Spleen (tissue), 7 donors: Measurements from ENCODE around the gene PRKCB.

Experiments used
- POLR2A ChIP-seq, 3 donors: fragments of 450-650 bp; IDR thresholded peaks; one replicate each; pipeline ENCODE4 v1.5.1; 2017; ENCODE audit warnings: antibody characterized with exemption in 3 of 3, mild to moderate bottlenecking in 1 of 3
- TF ChIP-seq, protein P1 (sequence below), 11 experiments: fragments of 200-600 bp in 7 of 11; fragments of 450-650 bp in 4 of 11; sonication (generic) in 4 of 11; IDR thresholded peaks in 8 of 11; conservative IDR thresholded peaks in 3 of 11; 1 replicate in 7 of 11; 2 replicates in 4 of 11; pipeline versions ENCODE4 v1.4.0 to v1.8.0; 2016 to 2021; ENCODE audit warnings: antibody characterized with exemption in 11 of 11, inconsistent platforms in 4 of 11, mild to moderate bottlenecking in 1 of 11
- donor health status: DM: no; HTN: no; CAD: no; lungs with moderate emphysema.
- donor health status: DM: no; HTN: no; CAD: no.
- donor health status: DM: no; HTN: no; CAD: no.

DNA sequence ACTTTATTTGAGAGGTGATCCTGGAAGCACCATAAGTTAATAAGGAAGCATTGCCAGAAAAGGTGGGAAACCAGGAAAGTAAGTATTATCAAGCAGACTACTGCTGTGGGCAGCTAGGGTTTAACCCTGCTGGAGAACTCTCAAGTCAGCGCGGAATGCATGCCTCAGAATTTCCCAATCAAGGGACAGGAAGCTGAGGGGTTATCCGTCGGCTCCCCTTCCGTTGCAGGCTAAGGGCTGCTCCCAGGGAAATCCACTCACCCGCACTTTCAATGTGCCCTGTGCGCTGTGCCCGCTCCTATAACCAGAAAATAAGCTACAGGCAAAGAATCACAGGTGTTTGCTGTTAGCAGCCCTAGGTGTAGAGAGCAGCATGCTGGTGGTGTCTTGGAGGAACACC is 281.9 kb downstream of the PRKCB start:
- TF ChIP-seq, protein P1, sequence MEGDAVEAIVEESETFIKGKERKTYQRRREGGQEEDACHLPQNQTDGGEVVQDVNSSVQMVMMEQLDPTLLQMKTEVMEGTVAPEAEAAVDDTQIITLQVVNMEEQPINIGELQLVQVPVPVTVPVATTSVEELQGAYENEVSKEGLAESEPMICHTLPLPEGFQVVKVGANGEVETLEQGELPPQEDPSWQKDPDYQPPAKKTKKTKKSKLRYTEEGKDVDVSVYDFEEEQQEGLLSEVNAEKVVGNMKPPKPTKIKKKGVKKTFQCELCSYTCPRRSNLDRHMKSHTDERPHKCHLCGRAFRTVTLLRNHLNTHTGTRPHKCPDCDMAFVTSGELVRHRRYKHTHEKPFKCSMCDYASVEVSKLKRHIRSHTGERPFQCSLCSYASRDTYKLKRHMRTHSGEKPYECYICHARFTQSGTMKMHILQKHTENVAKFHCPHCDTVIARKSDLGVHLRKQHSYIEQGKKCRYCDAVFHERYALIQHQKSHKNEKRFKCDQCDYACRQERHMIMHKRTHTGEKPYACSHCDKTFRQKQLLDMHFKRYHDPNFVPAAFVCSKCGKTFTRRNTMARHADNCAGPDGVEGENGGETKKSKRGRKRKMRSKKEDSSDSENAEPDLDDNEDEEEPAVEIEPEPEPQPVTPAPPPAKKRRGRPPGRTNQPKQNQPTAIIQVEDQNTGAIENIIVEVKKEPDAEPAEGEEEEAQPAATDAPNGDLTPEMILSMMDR (IDR thresholded peaks at IDR 0.05 in 8 of 11, conservative IDR thresholded peaks at IDR 0.05 in 3 of 11) = no peak
- no peak for TF ChIP-seq POLR2A (IDR thresholded peaks at IDR 0.05)
